Stimulated activated CD4-positive, alpha-beta T cell treated with anti-CD3 and anti-CD28 coated beads, TNF-alpha, amount 100 ng/mL, for 48 hours (primary cell): ENCODE data around the gene IPO13.

Experiments
- DNase-seq, 3 donors: peaks; one replicate each; pipeline ENCODE4 v3.0.0-alpha.2; 2020; ENCODE audit warnings: low read depth in 3 of 3

IPO13 gene

GRCh38 chr1:43949678-43950077 lies 2.9 kb downstream of the IPO13 start:
- DNase-seq: no peak

DNA sequence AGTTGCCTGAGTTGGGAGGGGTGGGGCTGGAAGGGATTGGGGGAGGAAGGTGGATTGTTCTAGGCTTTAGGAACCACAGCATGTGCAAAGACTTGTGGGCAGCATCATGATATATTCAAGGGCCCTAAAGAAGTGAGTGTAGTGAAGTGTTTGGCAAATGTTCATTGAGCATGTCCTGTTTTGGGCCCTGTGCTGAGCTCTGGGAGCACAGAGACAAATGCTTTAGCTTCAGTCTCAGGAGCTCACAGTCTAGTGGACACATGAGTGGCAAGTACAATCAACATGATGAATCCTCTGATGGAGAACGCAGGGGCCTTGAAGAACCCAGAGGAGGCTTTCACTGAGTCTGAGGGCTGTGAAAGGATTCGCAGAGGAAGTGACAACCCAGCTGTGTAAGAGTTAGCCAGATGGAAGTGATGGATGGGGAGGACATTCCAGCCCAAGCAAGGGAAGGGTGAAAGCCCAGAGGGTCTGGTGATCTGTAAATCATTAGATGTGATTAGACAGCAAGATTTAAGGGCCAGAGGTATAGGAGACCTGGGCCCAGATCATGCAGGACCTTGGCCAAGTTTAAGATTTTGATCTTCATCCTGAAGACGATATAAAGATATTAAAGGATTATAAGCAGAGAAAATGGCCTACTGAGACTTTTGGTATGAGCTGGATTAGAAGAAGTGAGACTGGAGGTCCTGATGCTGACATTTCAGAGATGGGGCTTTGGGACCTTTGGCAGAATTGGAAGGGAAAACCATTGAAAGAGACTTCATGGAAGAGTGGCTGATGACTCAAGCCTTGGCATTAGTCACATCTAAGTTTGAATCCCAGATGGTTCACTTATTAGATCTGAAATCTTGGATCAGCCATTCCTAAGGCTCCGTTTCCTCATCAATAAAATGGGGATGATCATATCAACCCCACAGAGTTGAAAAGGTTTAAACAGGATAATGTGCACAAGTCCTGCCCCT lies 4.6 kb downstream of the IPO13 start:
- no peak for DNase-seq

DNA sequence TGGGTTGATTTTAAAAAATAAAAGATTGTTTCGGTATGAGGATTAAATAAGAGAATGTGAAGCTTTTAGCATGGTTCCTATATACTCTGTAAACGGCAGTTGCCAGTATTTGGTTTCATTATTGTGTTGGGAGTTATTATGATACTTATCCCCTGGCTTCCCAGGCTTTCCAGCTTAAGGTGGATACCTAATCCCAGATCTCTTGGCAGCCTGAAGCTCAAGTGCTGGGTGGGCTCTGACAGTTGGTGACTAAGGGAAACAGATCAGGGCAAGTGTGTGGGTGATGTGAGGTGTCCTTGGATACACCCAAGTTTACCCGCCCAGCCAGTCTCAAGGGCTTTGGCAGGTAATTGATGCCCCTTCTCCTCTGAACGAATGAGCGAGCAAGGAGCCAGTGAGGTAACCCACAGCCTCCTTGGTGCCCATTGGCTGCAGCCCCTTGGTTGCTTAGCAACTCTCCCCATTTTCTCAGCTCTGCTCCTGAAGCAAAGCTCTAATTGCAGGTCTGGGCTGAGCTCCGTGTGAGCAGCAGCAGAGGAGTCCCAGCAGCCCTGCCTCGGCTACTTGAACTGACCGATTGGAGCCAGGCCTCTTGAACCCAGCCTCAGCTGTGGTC lies 6.1 kb downstream of the IPO13 start:
- no peak for DNase-seq

- no peak for DNase-seq
These were observed 6.6 kb downstream of the IPO13 start for GRCh38 chr1:43953361-43953760.

GRCh38 chr1:43954036-43954435 lies 7.3 kb downstream of the IPO13 start:
- no peak for DNase-seq

DNA sequence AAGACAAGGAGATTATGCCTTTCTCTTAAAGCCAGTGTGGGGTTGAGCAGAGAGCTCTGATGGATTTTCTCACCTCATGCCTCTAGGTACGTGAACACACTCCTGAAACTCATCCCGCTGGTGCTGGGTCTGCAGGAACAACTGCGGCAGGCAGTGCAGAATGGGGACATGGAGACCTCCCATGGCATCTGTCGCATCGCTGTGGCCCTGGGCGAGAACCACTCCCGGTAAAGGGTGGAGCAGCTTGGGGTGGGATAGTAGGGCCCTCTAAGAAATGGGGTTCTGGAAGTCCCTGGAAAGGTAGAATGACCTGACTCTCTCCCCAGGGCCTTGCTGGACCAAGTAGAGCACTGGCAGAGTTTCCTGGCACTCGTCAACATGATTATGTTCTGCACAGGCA lies 9.5 kb downstream of the IPO13 start:
- DNase-seq: no peak

GRCh38 chr1:43957407-43958040 lies 10.8 kb downstream of the IPO13 start:
- DNase-seq: no peak

DNA sequence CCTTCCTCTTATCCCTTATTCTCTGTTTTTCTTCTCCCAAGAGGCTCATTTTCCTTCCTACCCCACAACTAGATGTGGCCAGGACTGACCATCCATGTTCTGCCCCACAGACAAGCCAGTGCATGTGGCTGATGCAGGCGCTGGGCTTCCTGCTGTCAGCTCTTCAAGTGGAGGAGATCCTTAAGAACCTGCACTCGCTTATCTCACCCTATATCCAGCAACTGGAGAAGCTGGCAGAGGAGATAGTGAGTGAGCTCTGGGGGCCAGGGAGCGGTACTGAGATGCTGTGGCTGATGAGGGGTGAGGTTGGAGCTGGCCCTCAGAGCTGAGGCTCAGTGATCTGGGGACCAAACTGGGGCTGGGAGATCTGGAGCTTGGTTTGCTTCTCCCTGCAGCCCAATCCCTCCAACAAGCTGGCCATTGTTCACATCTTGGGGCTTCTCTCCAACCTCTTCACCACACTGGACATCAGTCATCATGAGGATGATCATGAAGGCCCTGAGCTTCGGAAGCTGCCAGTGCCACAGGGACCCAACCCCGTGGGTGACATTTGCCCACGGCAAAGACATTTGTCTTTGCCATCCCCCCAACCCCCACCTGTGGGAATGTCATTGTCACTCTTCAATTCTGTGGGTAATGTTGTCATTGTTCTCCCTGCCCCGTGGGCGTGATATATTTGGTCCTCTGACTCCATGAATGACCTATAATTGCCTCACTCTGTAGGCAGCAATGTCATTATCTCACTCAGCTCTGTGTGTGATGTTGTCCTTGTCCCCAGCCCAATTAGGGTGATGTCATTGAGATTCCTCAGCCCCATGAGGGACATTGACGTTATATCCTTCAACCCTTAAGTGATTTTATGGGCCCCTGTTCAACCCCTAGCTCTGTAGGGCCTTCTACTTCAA lies 11.9 kb downstream of the IPO13 start:
- no peak for DNase-seq

- no peak for DNase-seq
These were observed 14.0 kb downstream of the IPO13 start for GRCh38 chr1:43960798-43961197.

GRCh38 chr1:43961692-43962091 lies 14.9 kb downstream of the IPO13 start:
- DNase-seq: no peak

- no peak for DNase-seq
These were observed 15.6 kb downstream of the IPO13 start for GRCh38 chr1:43962324-43962723.

DNA sequence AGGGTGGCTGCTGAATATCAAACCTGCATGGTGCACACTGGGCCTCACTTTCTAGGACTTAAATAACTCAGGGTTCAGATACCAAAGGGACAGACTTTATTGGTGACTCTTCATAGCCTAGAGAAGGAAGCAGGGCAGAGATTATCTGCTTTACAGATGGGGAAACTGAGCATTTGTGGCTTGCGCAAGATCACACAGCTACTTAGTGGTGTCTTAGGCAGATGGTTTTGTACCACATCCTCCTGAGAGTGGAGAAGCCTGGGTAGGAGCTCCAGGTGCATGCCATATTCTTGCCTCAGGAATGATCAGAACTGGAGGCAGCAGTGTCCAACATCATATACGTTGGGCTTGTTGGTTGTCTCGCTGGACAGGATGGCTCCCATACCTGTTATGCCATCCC lies 16.3 kb downstream of the IPO13 start:
- no peak for DNase-seq

- DNase-seq: no peak
These were observed 17.1 kb downstream of the IPO13 start for GRCh38 chr1:43963890-43964289.

- no peak for DNase-seq
These were observed 18.6 kb downstream of the IPO13 start for GRCh38 chr1:43965316-43965715.

DNA sequence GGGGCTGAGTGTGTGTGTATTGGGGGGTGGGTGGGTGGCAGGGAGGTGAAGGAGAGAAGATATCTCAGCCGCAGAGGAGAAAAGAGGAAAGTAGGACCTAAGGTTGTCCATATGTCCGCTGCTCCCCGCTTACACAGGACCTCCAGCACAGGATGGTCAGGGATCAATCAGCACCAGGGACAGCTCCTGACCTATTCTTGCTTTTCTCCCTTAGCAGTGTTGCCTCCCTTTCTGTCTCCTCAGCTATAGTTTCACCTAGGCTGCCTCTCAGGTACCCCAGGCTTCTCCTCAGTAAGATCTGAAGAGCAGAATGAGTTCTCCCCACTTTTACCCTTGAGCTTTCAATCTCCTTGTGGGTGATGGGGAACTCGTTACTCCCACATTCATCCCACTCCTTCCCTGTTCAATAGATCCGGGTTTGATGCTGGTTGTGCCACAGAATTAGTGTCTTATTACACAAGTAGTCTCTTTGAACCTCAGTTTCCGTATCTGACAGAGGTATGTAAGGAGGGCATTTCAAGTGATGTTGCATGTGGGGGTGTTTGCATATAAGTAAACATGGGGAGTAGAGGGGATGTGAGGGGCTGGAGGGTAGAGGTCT lies 21.7 kb downstream of the IPO13 start:
- no peak for DNase-seq

DNA sequence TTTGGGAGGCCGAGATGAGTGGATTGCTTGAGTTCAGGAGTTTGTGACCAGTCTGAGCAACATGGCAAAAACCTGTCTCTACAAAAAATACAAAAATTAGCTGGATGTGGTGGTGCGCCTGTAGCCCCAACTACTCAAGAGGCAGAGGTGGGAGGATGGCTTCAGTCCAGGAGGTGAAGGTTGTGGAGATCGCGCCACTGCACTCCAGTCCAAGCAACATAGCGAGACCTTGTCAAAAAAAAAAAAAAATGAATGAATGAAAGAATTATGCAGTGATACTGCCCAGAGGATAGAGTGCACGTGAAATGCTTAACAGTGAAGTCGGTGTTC lies 22.6 kb downstream of the IPO13 start:
- no peak for DNase-seq

- DNase-seq: peak; percentile 94 to 95 (median 95)
These were observed 23.2 kb downstream of the IPO13 start, which contains the start of gene DPH2 for GRCh38 chr1:43969746-43970466. Gene DPH2, plus strand, starts transcription at chr1:43970010. Its CDS starts 166 bp downstream, at chr1:43970176.

- no peak for DNase-seq
These were observed 23.8 kb downstream of the IPO13 start for GRCh38 chr1:43970502-43970901.

- DNase-seq: no peak
These were observed 24.2 kb downstream of the IPO13 start for GRCh38 chr1:43970911-43971310.

DNA sequence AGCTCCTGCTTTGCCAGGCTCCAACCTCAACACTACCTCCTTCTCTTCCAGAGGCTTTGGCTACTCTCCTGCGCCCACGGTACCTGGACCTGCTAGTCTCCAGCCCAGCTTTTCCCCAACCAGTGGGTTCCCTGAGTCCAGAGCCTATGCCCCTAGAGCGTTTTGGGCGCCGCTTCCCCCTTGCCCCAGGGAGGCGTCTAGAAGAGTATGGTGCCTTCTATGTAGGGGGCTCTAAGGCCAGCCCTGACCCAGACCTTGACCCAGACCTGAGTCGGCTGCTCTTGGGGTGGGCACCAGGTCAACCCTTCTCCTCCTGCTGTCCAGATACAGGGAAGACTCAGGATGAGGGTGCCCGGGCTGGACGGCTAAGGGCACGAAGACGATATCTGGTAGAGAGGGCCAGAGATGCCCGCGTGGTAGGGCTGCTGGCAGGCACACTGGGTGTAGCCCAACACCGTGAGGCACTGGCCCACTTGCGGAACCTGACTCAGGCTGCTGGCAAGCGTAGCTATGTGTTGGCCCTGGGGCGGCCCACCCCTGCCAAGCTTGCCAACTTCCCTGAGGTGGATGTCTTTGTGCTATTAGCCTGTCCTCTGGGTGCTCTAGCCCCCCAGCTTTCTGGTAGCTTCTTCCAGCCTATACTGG lies 24.7 kb downstream of the IPO13 start:
- DNase-seq: no peak
